Hepatocyte (in vitro differentiated cells): ENCODE measurements around the gene AQP5. TPM values are rescaled to one million over a fixed set of nuclear protein-coding genes. Genes with fewer than 3 reads are reported as not detected.

Experiments
- DNase-seq: peaks from one replicate; pipeline ENCODE4 v3.0.0-alpha.2; 2016; ENCODE audit warnings: low spot score
- H2AFZ ChIP-seq: fragments of 200-600 bp; sonication (generic); 2 replicates; pipeline ENCODE4 v1.6.0; 2016; ENCODE audit warnings: antibody characterized with exemption, mild to moderate bottlenecking
- H3K27ac ChIP-seq: fragments of 200-600 bp; sonication (generic); 2 replicates; pipeline ENCODE4 v1.5.1; 2016; ENCODE audit warnings: mild to moderate bottlenecking
- H3K27me3 ChIP-seq: fragments of 200-600 bp; sonication (generic); 2 replicates; pipeline ENCODE4 v1.6.1; 2016
- H3K36me3 ChIP-seq: fragments of 200-600 bp; sonication (generic); replicated peaks from 2 replicates; pipeline ENCODE4 v1.5.1; 2016; ENCODE audit warnings: low read depth; ENCODE audit not compliant: insufficient read depth
- H3K4me1 ChIP-seq: fragments of 200-600 bp; sonication (generic); 2 replicates; pipeline ENCODE4 v1.5.1; 2016; ENCODE audit warnings: mild to moderate bottlenecking, moderate library complexity; ENCODE audit not compliant: insufficient read depth
- H3K4me2 ChIP-seq: fragments of 200-600 bp; sonication (generic); 2 replicates; pipeline ENCODE4 v1.6.0; 2016
- H3K4me3 ChIP-seq: fragments of 200-600 bp; sonication (generic); 2 replicates; pipeline ENCODE4 v1.5.1; 2016; ENCODE audit warnings: mild to moderate bottlenecking
- H3K79me2 ChIP-seq: fragments of 200-600 bp; sonication (generic); 2 replicates; pipeline ENCODE4 v1.6.0; 2017; ENCODE audit warnings: mild to moderate bottlenecking
- H3K9me2 ChIP-seq: fragments of 200-600 bp; sonication (generic); replicated peaks from 2 replicates; pipeline ENCODE4 v1.6.0; 2017; ENCODE audit warnings: mild to moderate bottlenecking; ENCODE audit not compliant: insufficient read depth
- H3K9me3 ChIP-seq: fragments of 200-600 bp; sonication (generic); 2 replicates; pipeline ENCODE4 v1.5.1; 2016; ENCODE audit warnings: low read depth, mild to moderate bottlenecking
- H4K20me1 ChIP-seq: fragments of 200-600 bp; sonication (generic); 2 replicates; pipeline ENCODE4 v1.6.0; 2016; ENCODE audit warnings: mild to moderate bottlenecking; ENCODE audit not compliant: insufficient read depth, poor library complexity, severe bottlenecking
- EZH2 ChIP-seq: fragments of 200-600 bp; sonication (generic); IDR thresholded peaks from 2 replicates; pipeline ENCODE4 v1.6.1; 2016; ENCODE audit warnings: antibody characterized with exemption, mild to moderate bottlenecking, borderline replicate concordance
- EZH2phosphoT487 ChIP-seq: fragments of 200-600 bp; sonication (generic); IDR thresholded peaks from one replicate; pipeline ENCODE4 v1.6.1; 2018; ENCODE audit warnings: antibody characterized with exemption, mild to moderate bottlenecking, low read depth, moderate library complexity; ENCODE audit not compliant: unreplicated experiment, severe bottlenecking
- WGBS: methylation state at CpG from one replicate; pipeline ENCODE4 v1.1.6; 2016; ENCODE audit warnings: low lambda C conversion rate; ENCODE audit errors: missing lambda C conversion rate; 5-methylcytosine and 5-hydroxymethylcytosine counted together
- polyA plus RNA-seq: library from polyadenylated mRNA; unstranded; fragments of >200 nt; fragmentation: Nextera tagmentation; extraction: Ambion mirVana; gene quantifications from 2 replicates; pipeline ENCODE4 v1.2.1, GENCODE V29; 2016
- total RNA-seq: library from RNA; depleted of rRNA; stranded (reverse); fragments of >200 nt; gene quantifications from 2 replicates; pipeline ENCODE4 v1.2.3, GENCODE V29; 2014
- TF ChIP-seq, protein P1 (sequence below): fragments of 200-600 bp; sonication (generic); IDR thresholded peaks from 2 replicates; pipeline ENCODE4 v1.5.1; 2016; ENCODE audit warnings: antibody characterized with exemption, mild to moderate bottlenecking; ENCODE audit not compliant: poor library complexity

AQP5 gene
- total and polyA plus RNA-seq, 2 experiments from 2014 or later: 0.50 to 1.2 TPM

DNA sequence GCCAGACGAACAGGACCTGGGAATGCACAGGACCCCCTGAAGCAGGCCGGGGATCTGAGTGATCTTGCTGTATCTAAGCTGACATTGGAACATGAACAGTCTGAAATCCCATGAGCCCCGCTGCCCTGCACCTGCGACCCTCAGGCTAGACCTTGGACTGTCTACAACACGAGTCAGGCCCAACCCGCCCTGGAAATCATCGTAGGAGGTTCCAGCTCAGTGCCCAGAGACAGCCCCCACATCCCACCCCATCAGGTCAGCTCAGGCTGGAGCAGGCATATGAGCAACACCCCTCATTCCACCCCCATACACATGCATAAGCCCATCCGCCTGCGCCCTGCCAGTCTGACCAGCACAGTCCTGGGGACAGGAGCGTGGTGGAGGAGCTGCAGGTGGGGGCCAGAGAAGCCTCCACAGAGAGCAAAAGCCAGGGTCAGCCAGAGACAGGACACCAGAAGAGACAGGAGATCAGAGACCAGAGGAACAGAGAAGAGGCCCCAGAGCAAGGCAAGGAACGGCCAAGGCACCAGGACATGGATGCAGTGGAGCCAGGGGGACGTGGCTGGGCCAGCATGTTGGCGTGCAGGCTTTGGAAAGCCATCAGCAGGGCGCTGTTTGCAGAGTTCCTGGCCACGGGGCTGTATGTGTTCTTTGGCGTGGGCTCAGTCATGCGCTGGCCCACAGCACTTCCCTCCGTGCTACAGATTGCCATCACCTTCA, 11.1 kb downstream of the AQP5 start, which contains the start of gene AQP6:
Gene AQP6 (plus strand): TSS at position 307 of the 720 bp plus-strand sequence. CDS start 227 bp downstream, at position 534.
- H2AFZ ChIP-seq: no peak within 1 kb of the TSS
- H4K20me1 ChIP-seq: no peaks in the 10 kb centered on the region
- no peak within 1 kb of the TSS for H3K4me2 ChIP-seq
- no peaks in the 10 kb centered on the region for H3K36me3 ChIP-seq
- peaks cover 10% of the 10 kb centered on the region for H3K27me3 ChIP-seq
- no peak within 1 kb of the TSS for H3K27ac ChIP-seq
- TF ChIP-seq EZH2phosphoT487 (no peak), EZH2 (no peak)
- TF ChIP-seq, protein P1, sequence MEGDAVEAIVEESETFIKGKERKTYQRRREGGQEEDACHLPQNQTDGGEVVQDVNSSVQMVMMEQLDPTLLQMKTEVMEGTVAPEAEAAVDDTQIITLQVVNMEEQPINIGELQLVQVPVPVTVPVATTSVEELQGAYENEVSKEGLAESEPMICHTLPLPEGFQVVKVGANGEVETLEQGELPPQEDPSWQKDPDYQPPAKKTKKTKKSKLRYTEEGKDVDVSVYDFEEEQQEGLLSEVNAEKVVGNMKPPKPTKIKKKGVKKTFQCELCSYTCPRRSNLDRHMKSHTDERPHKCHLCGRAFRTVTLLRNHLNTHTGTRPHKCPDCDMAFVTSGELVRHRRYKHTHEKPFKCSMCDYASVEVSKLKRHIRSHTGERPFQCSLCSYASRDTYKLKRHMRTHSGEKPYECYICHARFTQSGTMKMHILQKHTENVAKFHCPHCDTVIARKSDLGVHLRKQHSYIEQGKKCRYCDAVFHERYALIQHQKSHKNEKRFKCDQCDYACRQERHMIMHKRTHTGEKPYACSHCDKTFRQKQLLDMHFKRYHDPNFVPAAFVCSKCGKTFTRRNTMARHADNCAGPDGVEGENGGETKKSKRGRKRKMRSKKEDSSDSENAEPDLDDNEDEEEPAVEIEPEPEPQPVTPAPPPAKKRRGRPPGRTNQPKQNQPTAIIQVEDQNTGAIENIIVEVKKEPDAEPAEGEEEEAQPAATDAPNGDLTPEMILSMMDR: no peak
- no peak for DNase-seq
- no peak within 1 kb of the TSS for H3K4me3 ChIP-seq
- H3K9me3 ChIP-seq: no peaks in the 10 kb centered on the region
- WGBS: 90% methylated on average over 18 of the region's 18 CpGs
- H3K79me2 ChIP-seq: no peaks in the 10 kb centered on the region
- H3K9me2 ChIP-seq: no peaks in the 10 kb centered on the region
- H3K4me1 ChIP-seq: peaks cover under 1% of the 10 kb centered on the region

DNA sequence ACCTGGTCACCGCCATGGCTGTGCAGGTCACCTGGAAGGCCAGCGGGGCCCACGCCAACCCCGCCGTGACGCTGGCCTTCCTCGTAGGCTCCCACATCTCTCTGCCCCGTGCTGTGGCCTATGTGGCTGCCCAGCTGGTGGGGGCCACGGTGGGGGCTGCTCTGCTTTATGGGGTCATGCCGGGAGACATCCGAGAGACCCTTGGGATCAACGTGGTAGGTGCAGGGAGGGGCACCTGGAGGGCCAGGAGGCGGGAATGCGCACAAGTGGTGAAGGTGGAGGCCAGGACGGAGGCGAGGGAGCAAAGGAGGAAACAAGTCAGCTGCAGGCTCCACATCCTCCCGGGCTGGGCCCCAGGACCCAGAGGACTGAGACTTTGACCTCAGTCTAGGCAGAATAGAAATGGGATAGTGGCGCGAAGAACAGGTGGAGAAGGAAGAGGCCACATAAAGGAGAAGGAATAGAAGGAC, 11.7 kb downstream of the AQP5 start:
- no peaks in the 10 kb centered on the region for H3K9me2 ChIP-seq
- TF ChIP-seq EZH2 (no peak), EZH2phosphoT487 (no peak)
- TF ChIP-seq, protein P1: no peak
- H3K27ac ChIP-seq: no peak overlapping the region
- DNase-seq: no peak
- H3K4me3 ChIP-seq: no peak overlapping the region
- H2AFZ ChIP-seq: no peak overlapping the region
- 93% methylated on average over 19 of the region's 19 CpGs for WGBS
- no peaks in the 10 kb centered on the region for H4K20me1 ChIP-seq
- H3K4me2 ChIP-seq: no peak overlapping the region
- no peaks in the 10 kb centered on the region for H3K36me3 ChIP-seq
- H3K9me3 ChIP-seq: no peaks in the 10 kb centered on the region
- peaks cover 8% of the 10 kb centered on the region for H3K27me3 ChIP-seq
- no peaks in the 10 kb centered on the region for H3K79me2 ChIP-seq
- peaks cover 6% of the 10 kb centered on the region for H3K4me1 ChIP-seq

DNA sequence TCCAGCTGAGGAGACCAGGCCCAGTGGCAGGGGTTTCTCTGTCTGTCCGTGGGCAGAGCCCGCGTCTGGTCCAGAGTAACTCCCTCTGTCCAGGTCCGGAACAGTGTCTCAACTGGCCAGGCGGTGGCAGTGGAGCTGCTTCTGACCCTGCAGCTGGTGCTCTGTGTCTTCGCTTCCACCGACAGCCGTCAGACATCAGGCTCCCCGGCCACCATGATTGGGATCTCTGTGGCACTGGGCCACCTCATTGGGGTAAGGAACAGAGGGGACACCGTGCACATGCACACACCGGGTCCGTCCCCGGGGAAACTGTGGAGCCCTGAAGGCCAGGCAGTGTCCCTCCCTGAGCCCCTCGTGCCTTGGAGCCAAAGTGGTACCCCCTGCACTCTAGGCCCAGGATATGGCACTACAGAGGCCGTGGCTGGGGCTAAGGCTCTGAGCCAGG, 12.6 kb downstream of the AQP5 start:
- no peaks in the 10 kb centered on the region for H3K9me2 ChIP-seq
- H3K4me1 ChIP-seq: peaks cover 9% of the 10 kb centered on the region
- H3K4me3 ChIP-seq: no peak overlapping the region
- TF ChIP-seq EZH2phosphoT487: no peak
- TF ChIP-seq, protein P1: peak; percentile 61
- H3K36me3 ChIP-seq: no peaks in the 10 kb centered on the region
- no peak overlapping the region for H3K27ac ChIP-seq
- H3K79me2 ChIP-seq: no peaks in the 10 kb centered on the region
- no peaks in the 10 kb centered on the region for H3K9me3 ChIP-seq
- peak; percentile 80 for DNase-seq
- H2AFZ ChIP-seq: no peak overlapping the region
- no peak overlapping the region for H3K4me2 ChIP-seq
- WGBS: 58% methylated on average over 15 of the region's 15 CpGs
- H3K27me3 ChIP-seq: peaks cover 6% of the 10 kb centered on the region
- no peaks in the 10 kb centered on the region for H4K20me1 ChIP-seq
